ENCODE measurements around the gene IL13. TPM values are rescaled to one million over a fixed set of nuclear protein-coding genes. Genes with fewer than 3 reads are reported as not detected.

The IL13 gene
- total RNA-seq, 1 experiment from 2014 or later, result not detected

GRCh38 chr5:132680780-132681475, 23.0 kb downstream of the IL13 start:
- Histone ChIP-seq H3K79me2 (ENCODE audit: insufficient read depth, low read length) (no peaks in the 10 kb centered on the region), H3K4me2 (ENCODE audit: low read length) (no peak overlapping the region), H3K9ac (ENCODE audit: low read length) (no peak overlapping the region), H3K4me3 (replicated peaks in 1 of 2; ENCODE audit: low read depth in 1 of 2, low read length in 2 of 2) (no peak overlapping the region), H2AFZ (ENCODE audit: low read depth, low read length, poor library complexity, severe bottlenecking) (no peak overlapping the region), H3K9me3 (ENCODE audit: control insufficient read depth in 1 of 2, insufficient read depth in 1 of 2, low read depth in 1 of 2, low read length in 2 of 2) (no peaks in the 10 kb centered on the region), H3K4me1 (ENCODE audit: control insufficient read depth in 1 of 2, insufficient read depth in 2 of 2, low read length in 2 of 2) (peaks cover 11 to 21% of the 10 kb centered on the region in 2 experiments), H3K27ac (ENCODE audit: low read depth, low read length) (no peak overlapping the region), H3K27me3 (ENCODE audit: insufficient read depth, low read length) (no peaks in the 10 kb centered on the region), H4K20me1 (ENCODE audit: insufficient read depth) (no peaks in the 10 kb centered on the region), H3K9me2 (ENCODE audit: insufficient read depth) (no peaks in the 10 kb centered on the region), H3K36me3 (ENCODE audit: control insufficient read depth in 1 of 2, insufficient read depth in 2 of 2, low read length in 2 of 2) (no peaks in the 10 kb centered on the region)
- BruUV-seq (replicated peaks), result no TSS peak
- POLR2A ChIA-PET, result no interaction called here
- DNase-seq (ENCODE audit: low read depth, low spot score) (no peak), ATAC-seq (no peak)
- no peak for TF ChIP-seq RAD21 (IDR thresholded peaks at IDR 0.05; ENCODE audit: low read depth)
- no peak for TF ChIP-seq ATF3 (IDR thresholded peaks at IDR 0.05)
- no peak for TF ChIP-seq JUND (IDR thresholded peaks at IDR 0.05)
- TF ChIP-seq ZFX (IDR thresholded peaks at IDR 0.05), result no peak
- TF ChIP-seq POLR2A (IDR thresholded peaks at IDR 0.05; ENCODE audit: borderline replicate concordance, extremely low read depth, insufficient read depth, insufficient read length), result no peak
- no peak for TF ChIP-seq ZBTB33 (IDR thresholded peaks at IDR 0.05; ENCODE audit: extremely low read depth, insufficient replicate concordance, low read length)
- TF ChIP-seq MAX (IDR thresholded peaks at IDR 0.05), result no peak
- TF ChIP-seq CEBPB (IDR thresholded peaks at IDR 0.05; ENCODE audit: low read depth), result no peak
- TF ChIP-seq EZH2phosphoT487 (IDR thresholded peaks at IDR 0.05; ENCODE audit: borderline replicate concordance), result no peak
- no peak for TF ChIP-seq EZH2 (IDR thresholded peaks at IDR 0.05)
- TF ChIP-seq TCF7L2 (IDR thresholded peaks at IDR 0.05; ENCODE audit: borderline replicate concordance, extremely low read depth, insufficient read depth, insufficient read length), result no peak
- no peak for TF ChIP-seq ELF1 (IDR thresholded peaks at IDR 0.05; ENCODE audit: borderline replicate concordance, low read depth)
- no peak for TF ChIP-seq SP1 (IDR thresholded peaks at IDR 0.05; ENCODE audit: low read depth)
- TF ChIP-seq SIN3A (IDR thresholded peaks at IDR 0.05; ENCODE audit: low read depth), result no peak
- RAD21 ChIA-PET (ENCODE audit: low non-redundant PET in 1 of 2, low total read pairs in 2 of 2, uncharacterized antibody in 2 of 2, unreplicated experiment in 2 of 2), result no interaction called here
- CTCF ChIA-PET, result no interaction called here
- intact Hi-C loops (cut with micrococcal nuclease), result no loop called here

Data from HCT116 (cell line).